Neural cell (in vitro differentiated cells): ENCODE data around the gene ATG9B. TPM values are rescaled to one million over a fixed set of nuclear protein-coding genes. Genes with fewer than 3 reads are reported as not detected.

ENCODE experiments used
- H2AFZ ChIP-seq: fragments of 200-600, 300-800 bp; sonication (generic), shearing (Covaris generic); 2 replicates; pipeline ENCODE4 v1.6.0; 2014; ENCODE audit warnings: low read depth, mild to moderate bottlenecking, antibody characterized with exemption, low read length, moderate library complexity
- H3F3A ChIP-seq: fragments of 200-600 bp; shearing (Covaris generic); 2 replicates; pipeline ENCODE4 v1.6.1; 2016; ENCODE audit warnings: mild to moderate bottlenecking, moderate library complexity, mixed read lengths, antibody characterized with exemption, low read length; ENCODE audit not compliant: insufficient read depth, poor library complexity, severe bottlenecking
- H3K27ac ChIP-seq: fragments of 200-600, 300-800 bp; sonication (generic), shearing (Covaris generic); 2 replicates; pipeline ENCODE4 v1.5.1; 2014; ENCODE audit warnings: mild to moderate bottlenecking, low read length, moderate library complexity
- H3K27me3 ChIP-seq: fragments of 300-800, 200-600 bp; sonication (generic), shearing (Covaris generic); 2 replicates; pipeline ENCODE4 v1.6.0; 2014; ENCODE audit warnings: mild to moderate bottlenecking, low read depth, low read length, moderate library complexity; ENCODE audit not compliant: insufficient read depth
- H3K36me3 ChIP-seq: fragments of 300-800, 200-600 bp; sonication (generic), shearing (Covaris generic); 2 replicates; pipeline ENCODE4 v1.5.1; 2014; ENCODE audit warnings: mild to moderate bottlenecking, antibody characterized with exemption, low read length, moderate library complexity; ENCODE audit not compliant: insufficient read depth
- H3K4me2 ChIP-seq: fragments of 300-800, 200-600 bp; sonication (generic), shearing (Covaris generic); 2 replicates; pipeline ENCODE4 v1.6.0; 2014; ENCODE audit warnings: mild to moderate bottlenecking, low read length
- H3K4me3 ChIP-seq: fragments of 300-800, 200-600 bp; sonication (generic), shearing (Covaris generic); 2 replicates; pipeline ENCODE4 v1.5.1; 2014; ENCODE audit warnings: mild to moderate bottlenecking, low read length, moderate library complexity
- H3K79me2 ChIP-seq: fragments of 200-600 bp; shearing (Covaris generic); replicated peaks from 2 replicates; pipeline ENCODE4 v1.6.0; 2014; ENCODE audit warnings: mild to moderate bottlenecking, low read length, moderate library complexity; ENCODE audit not compliant: insufficient read depth
- H3K9ac ChIP-seq: fragments of 300-800, 200-600 bp; sonication (generic), shearing (Covaris generic); 2 replicates; pipeline ENCODE4 v1.6.1; 2016; ENCODE audit warnings: mild to moderate bottlenecking, low read length, mixed read lengths
- H3K9me2 ChIP-seq: fragments of 200-600 bp; shearing (Covaris generic); 2 replicates; pipeline ENCODE4 v1.6.1; 2016; ENCODE audit warnings: mild to moderate bottlenecking, low read length, mixed read lengths; ENCODE audit not compliant: insufficient read depth
- H3K9me3 ChIP-seq: fragments of 200-600, 300-800 bp; sonication (generic), shearing (Covaris generic); 2 replicates; pipeline ENCODE4 v1.6.1; 2016; ENCODE audit warnings: mild to moderate bottlenecking, mixed run types, low read length, moderate library complexity, mixed read lengths
- H4K20me1 ChIP-seq: fragments of 200-600 bp; shearing (Covaris generic); 2 replicates; pipeline ENCODE4 v1.6.1; 2016; ENCODE audit warnings: mild to moderate bottlenecking, mixed run types; ENCODE audit not compliant: insufficient read depth
- CTCF ChIP-seq: fragments of 450-650 bp; IDR thresholded peaks from 2 replicates; pipeline ENCODE4 v1.5.1; 2014; ENCODE audit warnings: antibody characterized with exemption, mild to moderate bottlenecking, moderate library complexity; ENCODE audit not compliant: poor library complexity, severe bottlenecking
- EP300 ChIP-seq: fragments of 450-650 bp; conservative IDR thresholded peaks from 2 replicates; pipeline ENCODE4 v1.6.1; 2014; ENCODE audit warnings: antibody characterized with exemption, mild to moderate bottlenecking, moderate library complexity; ENCODE audit not compliant: poor library complexity, severe bottlenecking
- EZH2 ChIP-seq: fragments of 200-600, 300-800 bp; shearing (Covaris generic), sonication (generic); IDR thresholded peaks from 2 replicates; pipeline ENCODE4 v1.6.1; 2014; ENCODE audit warnings: antibody characterized with exemption, low read length, borderline replicate concordance, mild to moderate bottlenecking; ENCODE audit not compliant: insufficient read depth, poor library complexity, severe bottlenecking
- MXI1 ChIP-seq: fragments of 450-650 bp; conservative IDR thresholded peaks from 2 replicates; pipeline ENCODE4 v1.6.1; 2014; ENCODE audit warnings: antibody characterized with exemption, mild to moderate bottlenecking; ENCODE audit not compliant: poor library complexity, severe bottlenecking
- POLR2AphosphoS5 ChIP-seq: IDR thresholded peaks from 2 replicates; pipeline ENCODE4 v1.6.1; 2012
- RAD21 ChIP-seq: fragments of 450-650 bp; conservative IDR thresholded peaks from 2 replicates; pipeline ENCODE4 v1.6.1; 2014; ENCODE audit warnings: antibody characterized with exemption, mild to moderate bottlenecking, moderate library complexity
- SMC3 ChIP-seq: fragments of 450-650 bp; conservative IDR thresholded peaks from 2 replicates; pipeline ENCODE4 v1.6.1; 2014; ENCODE audit warnings: antibody characterized with exemption, mild to moderate bottlenecking, moderate library complexity; ENCODE audit not compliant: poor library complexity
- TAF1 ChIP-seq: IDR thresholded peaks from 2 replicates; pipeline ENCODE4 v1.6.1; 2012; ENCODE audit warnings: low read depth
- polyA plus RNA-seq: library from polyadenylated mRNA; depleted of rRNA; stranded (reverse); fragments of >200 nt; gene quantifications from 2 replicates; pipeline ENCODE4 v1.2.3, GENCODE V29; 2014
- TF ChIP-seq, protein P1 (sequence below): IDR thresholded peaks from 2 replicates; pipeline ENCODE4 v1.6.1; 2012; ENCODE audit warnings: borderline replicate concordance

Gene ATG9B
- polyA plus RNA-seq, 1 donor from 2014 or later = 1.4 TPM

GRCh38 chr7:150992051-150992640 lies 32.1 kb downstream of the ATG9B start:
- no peaks in the 10 kb centered on the region for H3K9me2 ChIP-seq
- no peaks in the 10 kb centered on the region for H3K9me3 ChIP-seq
- no peak overlapping the region for H2AFZ ChIP-seq
- no peaks in the 10 kb centered on the region for H3F3A ChIP-seq
- no peaks in the 10 kb centered on the region for H3K36me3 ChIP-seq
- no peak overlapping the region for H3K4me2 ChIP-seq
- no peak overlapping the region for H3K4me3 ChIP-seq
- H3K27me3 ChIP-seq = no peaks in the 10 kb centered on the region
- no peak overlapping the region for H3K27ac ChIP-seq
- no peak overlapping the region for H3K9ac ChIP-seq
- H4K20me1 ChIP-seq = no peaks in the 10 kb centered on the region
- no peaks in the 10 kb centered on the region for H3K79me2 ChIP-seq
- TF ChIP-seq POLR2AphosphoS5 = no peak
- TF ChIP-seq EZH2 = no peak
- TF ChIP-seq TAF1 = no peak
- no peak for TF ChIP-seq EP300
- TF ChIP-seq CTCF = no peak
- no peak for TF ChIP-seq RAD21
- TF ChIP-seq SMC3 = no peak
- TF ChIP-seq MXI1 = no peak
- TF ChIP-seq, protein P1, sequence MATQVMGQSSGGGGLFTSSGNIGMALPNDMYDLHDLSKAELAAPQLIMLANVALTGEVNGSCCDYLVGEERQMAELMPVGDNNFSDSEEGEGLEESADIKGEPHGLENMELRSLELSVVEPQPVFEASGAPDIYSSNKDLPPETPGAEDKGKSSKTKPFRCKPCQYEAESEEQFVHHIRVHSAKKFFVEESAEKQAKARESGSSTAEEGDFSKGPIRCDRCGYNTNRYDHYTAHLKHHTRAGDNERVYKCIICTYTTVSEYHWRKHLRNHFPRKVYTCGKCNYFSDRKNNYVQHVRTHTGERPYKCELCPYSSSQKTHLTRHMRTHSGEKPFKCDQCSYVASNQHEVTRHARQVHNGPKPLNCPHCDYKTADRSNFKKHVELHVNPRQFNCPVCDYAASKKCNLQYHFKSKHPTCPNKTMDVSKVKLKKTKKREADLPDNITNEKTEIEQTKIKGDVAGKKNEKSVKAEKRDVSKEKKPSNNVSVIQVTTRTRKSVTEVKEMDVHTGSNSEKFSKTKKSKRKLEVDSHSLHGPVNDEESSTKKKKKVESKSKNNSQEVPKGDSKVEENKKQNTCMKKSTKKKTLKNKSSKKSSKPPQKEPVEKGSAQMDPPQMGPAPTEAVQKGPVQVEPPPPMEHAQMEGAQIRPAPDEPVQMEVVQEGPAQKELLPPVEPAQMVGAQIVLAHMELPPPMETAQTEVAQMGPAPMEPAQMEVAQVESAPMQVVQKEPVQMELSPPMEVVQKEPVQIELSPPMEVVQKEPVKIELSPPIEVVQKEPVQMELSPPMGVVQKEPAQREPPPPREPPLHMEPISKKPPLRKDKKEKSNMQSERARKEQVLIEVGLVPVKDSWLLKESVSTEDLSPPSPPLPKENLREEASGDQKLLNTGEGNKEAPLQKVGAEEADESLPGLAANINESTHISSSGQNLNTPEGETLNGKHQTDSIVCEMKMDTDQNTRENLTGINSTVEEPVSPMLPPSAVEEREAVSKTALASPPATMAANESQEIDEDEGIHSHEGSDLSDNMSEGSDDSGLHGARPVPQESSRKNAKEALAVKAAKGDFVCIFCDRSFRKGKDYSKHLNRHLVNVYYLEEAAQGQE = no peak

- H3K36me3 ChIP-seq = no peaks in the 10 kb centered on the region
- TF ChIP-seq SMC3 (no peak), POLR2AphosphoS5 (no peak), EP300 (no peak), RAD21 (no peak), CTCF (no peak), MXI1 (no peak), TAF1 (no peak), EZH2 (no peak)
- TF ChIP-seq, protein P1 = no peak
- no peaks in the 10 kb centered on the region for H3K9me2 ChIP-seq
- H3K4me3 ChIP-seq = no peak within 1 kb of the TSS
- H4K20me1 ChIP-seq = no peaks in the 10 kb centered on the region
- no peaks in the 10 kb centered on the region for H3F3A ChIP-seq
- H3K4me2 ChIP-seq = no peak within 1 kb of the TSS
- H3K27me3 ChIP-seq = no peaks in the 10 kb centered on the region
- H3K79me2 ChIP-seq = no peaks in the 10 kb centered on the region
- no peak within 1 kb of the TSS for H3K9ac ChIP-seq
- no peaks in the 10 kb centered on the region for H3K9me3 ChIP-seq
- H2AFZ ChIP-seq = no peak within 1 kb of the TSS
- H3K27ac ChIP-seq = no peak within 1 kb of the TSS
Measured at GRCh38 chr7:150990416-150991186, 33.7 kb downstream of the ATG9B start, which contains the start of gene NOS3. NOS3 (plus strand) TSS chr7:150991017; CDS start chr7:150993804, 2,787 bp downstream.
